Effector CD8-positive, alpha-beta T cell (primary cell): Measurements from ENCODE around the gene SLC28A3.

Source experiments
- DNase-seq: peaks from one replicate; lab custom pipeline; 2025; lab: John Stamatoyannopoulos, UW

The SLC28A3 gene

GRCh38 chr9:84297162-84297821, 43.3 kb downstream of the SLC28A3 start:
- DNase-seq: no peak

- no peak for DNase-seq
Measured at GRCh38 chr9:84296146-84296843, 44.3 kb downstream of the SLC28A3 start.

GRCh38 chr9:84294241-84294950, 46.2 kb downstream of the SLC28A3 start:
- DNase-seq: no peak

- no peak for DNase-seq
Measured at GRCh38 chr9:84293001-84293798, 47.4 kb downstream of the SLC28A3 start.

GRCh38 chr9:84285381-84285780, 55.2 kb downstream of the SLC28A3 start:
- DNase-seq: no peak

- no peak for DNase-seq
Measured at GRCh38 chr9:84283946-84284345, 56.6 kb downstream of the SLC28A3 start.

GRCh38 chr9:84278130-84278529, 62.4 kb downstream of the SLC28A3 start:
- no peak for DNase-seq

- DNase-seq: no peak
Measured at GRCh38 chr9:84277646-84278045, 62.9 kb downstream of the SLC28A3 start.

GRCh38 chr9:84276741-84277140, 63.8 kb downstream of the SLC28A3 start:
- no peak for DNase-seq

GRCh38 chr9:84271921-84272556, 68.5 kb downstream of the SLC28A3 start:
- no peak for DNase-seq

GRCh38 chr9:84271531-84271900, 69.0 kb downstream of the SLC28A3 start:
- DNase-seq: no peak

GRCh38 chr9:84270847-84271530, 69.6 kb downstream of the SLC28A3 start:
- no peak for DNase-seq

GRCh38 chr9:84266087-84266561, 74.4 kb downstream of the SLC28A3 start:
- DNase-seq: no peak

- DNase-seq: no peak
Measured at GRCh38 chr9:84264307-84265029, 76.1 kb downstream of the SLC28A3 start.

GRCh38 chr9:84261070-84261746, 79.3 kb downstream of the SLC28A3 start:
- peak; percentile 17 for DNase-seq

GRCh38 chr9:84258371-84258770, 82.2 kb downstream of the SLC28A3 start:
- no peak for DNase-seq

GRCh38 chr9:84255696-84256095, 84.9 kb downstream of the SLC28A3 start:
- no peak for DNase-seq

GRCh38 chr9:84254972-84255371, 85.6 kb downstream of the SLC28A3 start:
- DNase-seq: no peak

GRCh38 chr9:84251921-84252320, 88.6 kb downstream of the SLC28A3 start:
- DNase-seq: no peak
